ENCODE measurements around the gene CEP85. TPM values are rescaled to one million over a fixed set of nuclear protein-coding genes. Genes with fewer than 3 reads are reported as not detected.

The CEP85 gene
- total RNA-seq, 1 donor from 2014 or later: 1.7 TPM

GRCh38 chr1:26315874-26316850 is 82.2 kb downstream of the CEP85 start:
- DNase-seq (ENCODE audit: low spot score): no peak

- no peak for DNase-seq (ENCODE audit: low spot score)
Observed at GRCh38 chr1:26317146-26317545, 83.1 kb downstream of the CEP85 start.

DNA sequence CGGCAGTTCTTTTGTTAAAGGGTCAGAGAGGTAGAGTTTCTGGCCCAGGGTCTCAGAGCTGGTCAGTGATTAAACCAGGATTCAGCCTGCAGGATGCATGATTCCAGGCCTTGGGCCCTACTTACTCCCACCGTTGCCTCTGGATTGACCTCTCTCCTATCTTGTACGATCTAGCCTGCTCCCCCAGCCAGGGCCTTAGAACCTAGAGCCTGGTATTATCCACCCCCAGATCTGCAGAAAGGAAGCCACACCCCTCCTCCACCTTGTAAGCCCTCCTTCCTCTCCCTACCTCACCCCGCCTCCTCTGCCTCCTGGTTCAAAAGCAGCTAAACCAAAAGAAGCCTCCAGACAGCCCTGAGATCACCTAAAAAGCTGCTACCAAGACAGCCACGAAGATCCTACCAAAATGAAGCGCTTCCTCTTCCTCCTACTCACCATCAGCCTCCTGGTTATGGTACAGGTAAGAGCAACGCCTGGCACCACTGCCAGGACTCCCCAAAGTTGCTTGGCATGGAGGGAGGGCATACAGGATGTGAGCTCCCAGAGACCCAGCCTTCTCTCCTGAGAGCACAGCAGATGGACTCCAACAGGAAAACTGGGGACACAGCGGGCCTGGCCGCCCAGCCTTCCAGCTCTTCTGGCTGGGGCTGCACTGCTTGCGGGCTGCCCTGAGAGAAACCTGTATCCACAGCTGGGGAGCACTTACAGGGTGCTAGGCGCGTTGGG is 83.8 kb downstream of the CEP85 start, which contains the start of gene CD52:
Gene CD52, plus strand, starts transcription at position 347 of the 726 bp plus-strand sequence. Its CDS starts 60 bp downstream, at position 407.
- no peak for DNase-seq (ENCODE audit: low spot score)

DNA sequence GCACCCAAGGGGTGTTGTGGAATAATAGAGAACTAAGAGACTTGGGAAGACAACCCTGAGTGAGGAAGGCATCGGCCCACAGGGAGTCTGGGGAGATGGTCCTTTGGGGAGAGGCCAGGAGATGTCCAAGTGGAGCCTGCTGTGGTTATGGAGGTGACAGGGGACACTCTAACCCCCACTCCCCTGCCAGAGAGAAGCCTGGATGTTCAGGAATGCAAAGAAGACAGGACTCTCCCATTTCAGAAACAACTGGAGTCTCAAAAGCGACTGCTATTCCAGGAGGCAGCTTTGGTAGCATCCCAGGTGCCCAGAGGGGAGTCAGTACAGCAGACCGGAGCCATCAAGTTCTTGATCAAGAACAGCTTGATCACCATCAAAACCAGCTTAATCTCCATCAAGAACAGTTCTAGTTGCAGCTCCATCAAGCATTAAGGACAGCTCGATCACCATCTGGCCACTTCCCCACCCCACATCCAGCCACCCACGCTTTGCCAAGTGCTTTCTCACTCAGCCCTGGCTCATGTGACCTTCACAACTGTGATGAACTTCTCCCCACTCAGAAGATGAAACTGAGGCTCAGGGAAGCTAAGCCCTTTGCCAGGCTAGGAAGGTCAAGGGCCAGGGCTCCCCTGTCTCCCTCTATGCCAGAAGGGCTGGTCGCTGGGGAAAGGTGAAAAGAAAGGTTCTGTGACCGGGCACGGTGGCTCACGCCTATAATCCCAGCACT is 84.5 kb downstream of the CEP85 start:
- no peak for DNase-seq (ENCODE audit: low spot score)

DNA sequence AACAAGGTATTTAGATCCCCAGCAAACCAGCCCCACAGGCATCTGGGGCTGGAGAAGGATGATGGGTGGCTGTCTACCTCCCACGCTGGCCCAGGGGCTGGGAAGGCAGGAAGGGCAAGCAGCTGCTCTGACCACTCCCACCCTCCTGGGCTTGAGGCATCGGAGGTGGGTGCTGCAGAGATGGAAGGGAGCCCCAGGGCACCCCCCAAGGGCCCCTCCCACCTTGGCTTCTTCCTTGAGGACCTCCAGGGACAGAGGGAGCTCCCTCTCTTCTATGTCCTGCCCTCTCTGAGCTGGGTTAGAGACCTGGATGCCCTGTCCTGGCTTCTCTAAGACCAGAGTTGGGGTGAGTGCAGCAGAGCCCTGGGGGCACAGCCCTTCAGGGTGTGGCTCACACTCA is 86.9 kb downstream of the CEP85 start:
- no peak for DNase-seq (ENCODE audit: low spot score)

DNA sequence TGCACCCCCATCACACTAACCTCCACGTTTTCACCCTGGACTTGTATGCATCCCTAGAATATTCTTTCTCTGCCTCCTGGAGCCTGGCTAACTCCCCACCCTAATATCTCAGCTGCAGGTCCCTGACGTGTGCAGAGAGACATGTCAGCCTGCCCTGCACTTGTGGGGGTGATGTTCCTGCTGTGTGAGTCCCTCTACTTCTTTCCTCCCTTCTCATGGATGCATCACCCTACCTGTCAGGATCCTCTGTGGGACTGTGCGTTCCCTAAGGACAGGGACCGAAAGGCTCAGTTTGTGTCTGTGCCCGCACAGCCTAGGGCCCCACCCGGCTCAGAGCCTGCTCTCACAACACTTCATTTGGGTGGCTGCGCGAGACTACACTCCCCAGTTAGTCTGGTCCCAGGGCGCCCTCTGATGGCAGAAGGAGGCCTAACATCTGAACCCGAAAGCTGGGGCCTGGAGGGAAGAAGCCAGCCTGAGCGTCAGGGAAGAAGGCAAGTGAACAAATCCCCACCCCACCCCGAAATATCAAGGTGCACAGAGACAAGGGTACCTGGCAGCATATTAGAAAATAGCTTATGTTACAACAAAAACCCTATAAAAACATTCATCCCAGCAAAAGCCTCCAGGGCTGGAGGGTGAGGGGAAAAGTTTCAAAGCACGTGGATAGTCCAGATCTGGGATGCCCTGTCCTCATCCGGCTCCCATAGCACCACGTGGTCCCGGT is 87.5 kb downstream of the CEP85 start:
- DNase-seq (ENCODE audit: low spot score): peak; percentile 90

- DNase-seq (ENCODE audit: low spot score): no peak
Observed at GRCh38 chr1:26322042-26322331, 88.0 kb downstream of the CEP85 start.

DNA sequence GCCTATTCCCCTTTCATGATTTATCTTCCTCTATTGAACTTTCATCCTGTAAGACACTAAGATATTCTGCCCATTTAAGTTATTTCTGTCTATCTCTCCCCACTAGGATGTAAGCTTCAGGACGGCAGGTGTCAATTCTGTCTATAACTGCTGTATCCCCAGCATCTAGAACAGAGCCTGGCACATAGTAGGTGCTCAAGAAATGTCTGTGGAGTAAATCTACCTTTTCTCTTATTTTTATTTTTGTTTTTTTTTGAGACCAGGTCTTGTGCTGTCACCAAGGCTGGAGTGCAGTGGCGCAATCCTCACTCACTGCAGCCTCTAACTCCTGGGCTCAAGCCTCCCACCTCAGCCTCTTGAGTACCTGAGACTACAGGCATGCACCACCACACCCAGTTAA is 89.4 kb downstream of the CEP85 start:
- no peak for DNase-seq (ENCODE audit: low spot score)

DNA sequence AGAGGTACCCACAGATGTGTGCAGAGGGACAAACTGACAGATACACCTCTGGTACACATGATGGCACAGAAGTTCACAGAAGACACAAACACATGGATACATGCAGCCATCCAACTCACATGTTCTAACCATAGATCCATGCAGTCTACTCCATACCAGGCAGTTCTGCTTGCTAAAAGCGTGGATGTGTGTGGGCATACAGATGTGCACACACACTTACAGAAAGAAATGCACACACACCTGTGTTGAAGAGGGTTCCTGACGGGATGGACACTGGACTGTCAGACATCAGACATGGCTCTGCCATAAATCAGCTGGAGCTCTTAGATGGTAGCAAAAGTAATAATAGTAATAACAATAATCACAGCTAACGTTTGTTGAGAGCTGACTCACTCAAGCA is 90.5 kb downstream of the CEP85 start:
- DNase-seq (ENCODE audit: low spot score): no peak

DNA sequence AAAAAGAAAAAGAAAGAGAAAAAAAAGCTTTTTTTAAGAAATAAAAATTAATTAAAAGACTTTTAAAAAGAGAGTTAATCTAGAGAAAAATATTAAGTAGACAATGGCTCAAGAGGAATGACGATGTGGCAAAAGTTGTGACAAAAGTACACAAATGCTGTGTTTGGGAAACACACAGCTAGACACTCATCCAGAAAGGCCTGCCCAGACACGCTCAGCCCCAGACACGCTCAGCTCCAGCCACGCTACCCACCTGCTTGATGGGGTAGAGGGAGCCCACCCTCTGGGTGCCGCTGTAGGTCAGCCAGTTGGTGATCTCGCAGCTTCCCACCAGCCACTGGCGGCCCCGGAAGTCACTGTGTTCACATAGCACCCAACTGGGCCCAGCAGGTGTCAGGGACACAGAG is 94.0 kb downstream of the CEP85 start:
- DNase-seq (ENCODE audit: low spot score): peak; percentile 35

Other genes starting within 250 kb of the CEP85 start
- 5.1 TPM for gene PAFAH2, start 236.1 kb upstream of the CEP85 start, total RNA-seq (ENCODE audit: insufficient read depth, low replicate concordance)
- 0.48 TPM for gene EXTL1, start 212.4 kb upstream of the CEP85 start, total RNA-seq (ENCODE audit: insufficient read depth, low replicate concordance)
- 1.2 TPM for gene SLC30A2, start 188.1 kb upstream of the CEP85 start, total RNA-seq (ENCODE audit: insufficient read depth, low replicate concordance)
- 0.96 TPM for gene TRIM63, start 166.6 kb upstream of the CEP85 start, total RNA-seq (ENCODE audit: insufficient read depth, low replicate concordance)
- gene PDIK1L, start 122.4 kb upstream of the CEP85 start, total RNA-seq (ENCODE audit: insufficient read depth, low replicate concordance): 14.9 TPM
- gene FAM110D, start 75.1 kb upstream of the CEP85 start, total RNA-seq (ENCODE audit: insufficient read depth, low replicate concordance): 0.72 TPM
- gene C1orf232, start 65.2 kb upstream of the CEP85 start, total RNA-seq (ENCODE audit: insufficient read depth, low replicate concordance): not detected
- gene ZNF593, start 64.3 kb upstream of the CEP85 start, total RNA-seq (ENCODE audit: insufficient read depth, low replicate concordance): not detected
- not detected for gene ZNF593OS, start 62.4 kb upstream of the CEP85 start, total RNA-seq (ENCODE audit: insufficient read depth, low replicate concordance)
- gene CNKSR1, start 56.7 kb upstream of the CEP85 start, total RNA-seq (ENCODE audit: insufficient read depth, low replicate concordance): not detected
- 1.7 TPM for gene CATSPER4, start 43.6 kb upstream of the CEP85 start, total RNA-seq (ENCODE audit: insufficient read depth, low replicate concordance)
- 12.5 TPM for gene SH3BGRL3, start 45.9 kb downstream of the CEP85 start, total RNA-seq (ENCODE audit: insufficient read depth, low replicate concordance)
- gene UBXN11, start 72.4 kb downstream of the CEP85 start, total RNA-seq (ENCODE audit: insufficient read depth, low replicate concordance): 8.2 TPM
- gene CD52, start 83.8 kb downstream of the CEP85 start, total RNA-seq (ENCODE audit: insufficient read depth, low replicate concordance): not detected
- gene CRYBG2, start 119.9 kb downstream of the CEP85 start, total RNA-seq (ENCODE audit: insufficient read depth, low replicate concordance): 7.0 TPM
- 1.4 TPM for gene ZNF683, start 138.6 kb downstream of the CEP85 start, total RNA-seq (ENCODE audit: insufficient read depth, low replicate concordance)
- gene LIN28A, start 176.6 kb downstream of the CEP85 start, total RNA-seq (ENCODE audit: insufficient read depth, low replicate concordance): 1.4 TPM
- 26.2 TPM for gene DHDDS, start 198.1 kb downstream of the CEP85 start, total RNA-seq (ENCODE audit: insufficient read depth, low replicate concordance)
- 255 TPM for gene HMGN2, start 238.2 kb downstream of the CEP85 start, total RNA-seq (ENCODE audit: insufficient read depth, low replicate concordance)